ENCODE data around the gene WNK2. TPM values are rescaled to one million over a fixed set of nuclear protein-coding genes. Genes with fewer than 3 reads are reported as not detected.

WNK2 gene
- total RNA-seq, 2 experiments from 2014 or later: 1.7 to 2.8 TPM

- no peaks in the 10 kb centered on the region for H3K9me3 Mint-ChIP-seq
- no peak overlapping the region for H3K4me3 Mint-ChIP-seq
- ChIA-PET POLR2A (no interaction called here), CTCF (no interaction called here)
- no peak for TF ChIP-seq CTCF (IDR thresholded peaks at IDR 0.05)
- intact Hi-C loops (cut with micrococcal nuclease): no loop called here
- H3K27me3 Mint-ChIP-seq: no peaks in the 10 kb centered on the region
- H3K36me3 Mint-ChIP-seq (ENCODE audit: low read depth): no peaks in the 10 kb centered on the region
- no peak overlapping the region for H3K27ac Mint-ChIP-seq
- ATAC-seq: no peak
- no peaks in the 10 kb centered on the region for H3K4me1 Mint-ChIP-seq (ENCODE audit: low read depth)
- DNase-seq: no peak
Observed at GRCh38 chr9:93255994-93256877, 72.3 kb downstream of the WNK2 start.

GRCh38 chr9:93256878-93257807, 73.2 kb downstream of the WNK2 start:
- POLR2A ChIA-PET: no interaction called here
- intact Hi-C loops (cut with micrococcal nuclease): no loop called here
- no peak overlapping the region for H3K4me3 Mint-ChIP-seq
- DNase-seq (no peak), ATAC-seq (no peak)
- CTCF ChIA-PET: no interaction called here
- H3K27me3 Mint-ChIP-seq: no peaks in the 10 kb centered on the region
- H3K36me3 Mint-ChIP-seq (ENCODE audit: low read depth): no peaks in the 10 kb centered on the region
- no peaks in the 10 kb centered on the region for H3K4me1 Mint-ChIP-seq (ENCODE audit: low read depth)
- H3K27ac Mint-ChIP-seq: no peak overlapping the region
- no peaks in the 10 kb centered on the region for H3K9me3 Mint-ChIP-seq
- no peak for TF ChIP-seq CTCF (IDR thresholded peaks at IDR 0.05)

- no peaks in the 10 kb centered on the region for H3K27me3 Mint-ChIP-seq
- no peaks in the 10 kb centered on the region for H3K4me1 Mint-ChIP-seq (ENCODE audit: low read depth)
- no peaks in the 10 kb centered on the region for H3K9me3 Mint-ChIP-seq
- ChIA-PET POLR2A (no interaction called here), CTCF (no interaction called here)
- intact Hi-C loops (cut with micrococcal nuclease): no loop called here
- H3K36me3 Mint-ChIP-seq (ENCODE audit: low read depth): no peaks in the 10 kb centered on the region
- ATAC-seq (no peak), DNase-seq (no peak)
- H3K27ac Mint-ChIP-seq: no peak overlapping the region
- no peak overlapping the region for H3K4me3 Mint-ChIP-seq
- TF ChIP-seq CTCF (IDR thresholded peaks at IDR 0.05): no peak
Observed at GRCh38 chr9:93257808-93258331, 73.9 kb downstream of the WNK2 start.

- no peak for ATAC-seq
- DNase-seq: no peak
- no peaks in the 10 kb centered on the region for H3K4me1 Mint-ChIP-seq (ENCODE audit: low read depth)
- no peak overlapping the region for H3K4me3 Mint-ChIP-seq
- ChIA-PET POLR2A (no interaction called here), CTCF (no interaction called here)
- H3K27ac Mint-ChIP-seq: no peak overlapping the region
- no peaks in the 10 kb centered on the region for H3K9me3 Mint-ChIP-seq
- TF ChIP-seq CTCF (IDR thresholded peaks at IDR 0.05): no peak
- intact Hi-C loops (cut with micrococcal nuclease): no loop called here
- H3K36me3 Mint-ChIP-seq (ENCODE audit: low read depth): no peaks in the 10 kb centered on the region
- no peaks in the 10 kb centered on the region for H3K27me3 Mint-ChIP-seq
Observed at GRCh38 chr9:93258419-93258817, 74.5 kb downstream of the WNK2 start.
